Measurements from ENCODE around the gene UBE2QL1. TPM values are rescaled to one million over a fixed set of nuclear protein-coding genes. Genes with fewer than 3 reads are reported as not detected.

Gene UBE2QL1
- total RNA-seq, 2 donors from 2014 or later = 2.5 to 8.6 TPM

GRCh38 chr5:6475626-6476312, 27.1 kb downstream of the UBE2QL1 start:
- H3K4me1 ChIP-seq (replicated peaks) = no peaks in the 10 kb centered on the region
- H3K27ac ChIP-seq = no peak overlapping the region
- TF ChIP-seq POLR2AphosphoS5 (IDR thresholded peaks at IDR 0.05) (no peak), POLR2A (IDR thresholded peaks at IDR 0.05) (no peak), CTCF (IDR thresholded peaks at IDR 0.05) (no peak)
- no peaks in the 10 kb centered on the region for H3K27me3 ChIP-seq (replicated peaks; ENCODE audit: insufficient read depth)
- intact Hi-C loops (cut with DNase I) = no loop called here
- 46% methylated on average over 9 of the region's 9 CpGs for WGBS
- H3K9me3 ChIP-seq = no peaks in the 10 kb centered on the region
- DNase-seq (ENCODE audit: low spot score) = no peak
- no peaks in the 10 kb centered on the region for H3K36me3 ChIP-seq
- no peak overlapping the region for H3K4me3 ChIP-seq

GRCh38 chr5:6476313-6476661, 27.6 kb downstream of the UBE2QL1 start:
- H3K27ac ChIP-seq = no peak overlapping the region
- no peaks in the 10 kb centered on the region for H3K4me1 ChIP-seq (replicated peaks)
- H3K27me3 ChIP-seq (replicated peaks; ENCODE audit: insufficient read depth) = no peaks in the 10 kb centered on the region
- WGBS = 85% methylated on average over 6 of the region's 6 CpGs
- H3K9me3 ChIP-seq = no peaks in the 10 kb centered on the region
- no peak overlapping the region for H3K4me3 ChIP-seq
- DNase-seq (ENCODE audit: low spot score) = no peak
- no peak for TF ChIP-seq CTCF (IDR thresholded peaks at IDR 0.05)
- no peak for TF ChIP-seq POLR2AphosphoS5 (IDR thresholded peaks at IDR 0.05)
- intact Hi-C loops (cut with DNase I) = no loop called here
- H3K36me3 ChIP-seq = no peaks in the 10 kb centered on the region

- intact Hi-C loops (cut with DNase I) = no loop called here
- TF ChIP-seq POLR2AphosphoS5 (IDR thresholded peaks at IDR 0.05) (no peak), POLR2A (IDR thresholded peaks at IDR 0.05) (no peak), CTCF (IDR thresholded peaks at IDR 0.05) (no peak)
- no peak overlapping the region for H3K4me3 ChIP-seq
- H3K27me3 ChIP-seq (replicated peaks; ENCODE audit: insufficient read depth) = no peaks in the 10 kb centered on the region
- no peaks in the 10 kb centered on the region for H3K36me3 ChIP-seq
- 93% methylated on average over 11 of the region's 11 CpGs for WGBS
- no peaks in the 10 kb centered on the region for H3K4me1 ChIP-seq (replicated peaks)
- H3K9me3 ChIP-seq = no peaks in the 10 kb centered on the region
- no peak overlapping the region for H3K27ac ChIP-seq
- no peak for DNase-seq (ENCODE audit: low spot score)
Measured at GRCh38 chr5:6478793-6479192, 30.1 kb downstream of the UBE2QL1 start.

GRCh38 chr5:6480133-6481051, 31.7 kb downstream of the UBE2QL1 start:
- H3K27ac ChIP-seq = no peak overlapping the region
- no peaks in the 10 kb centered on the region for H3K4me1 ChIP-seq (replicated peaks)
- no peak overlapping the region for H3K4me3 ChIP-seq
- no peak for TF ChIP-seq POLR2AphosphoS5 (IDR thresholded peaks at IDR 0.05)
- no peak for TF ChIP-seq CTCF (IDR thresholded peaks at IDR 0.05)
- TF ChIP-seq POLR2A (IDR thresholded peaks at IDR 0.05) = no peak
- no peaks in the 10 kb centered on the region for H3K9me3 ChIP-seq
- DNase-seq (ENCODE audit: low spot score) = no peak
- WGBS = 87% methylated on average over 15 of the region's 15 CpGs
- intact Hi-C loops (cut with DNase I) = no loop called here
- H3K27me3 ChIP-seq (replicated peaks; ENCODE audit: insufficient read depth) = no peaks in the 10 kb centered on the region
- no peaks in the 10 kb centered on the region for H3K36me3 ChIP-seq
